Kidney capillary endothelial cell (primary cell): ENCODE data around the gene LITAF.
"Not testable (repeated sequence)": the region's sequence is repeated elsewhere in the genome, so short reads cannot be mapped to it uniquely, and the experiment has no call there.

Experiments
- DNase-seq: peaks from one replicate; pipeline ENCODE4 v3.0.0-alpha.2; 2018; ENCODE audit warnings: low spot score

The LITAF gene

DNA sequence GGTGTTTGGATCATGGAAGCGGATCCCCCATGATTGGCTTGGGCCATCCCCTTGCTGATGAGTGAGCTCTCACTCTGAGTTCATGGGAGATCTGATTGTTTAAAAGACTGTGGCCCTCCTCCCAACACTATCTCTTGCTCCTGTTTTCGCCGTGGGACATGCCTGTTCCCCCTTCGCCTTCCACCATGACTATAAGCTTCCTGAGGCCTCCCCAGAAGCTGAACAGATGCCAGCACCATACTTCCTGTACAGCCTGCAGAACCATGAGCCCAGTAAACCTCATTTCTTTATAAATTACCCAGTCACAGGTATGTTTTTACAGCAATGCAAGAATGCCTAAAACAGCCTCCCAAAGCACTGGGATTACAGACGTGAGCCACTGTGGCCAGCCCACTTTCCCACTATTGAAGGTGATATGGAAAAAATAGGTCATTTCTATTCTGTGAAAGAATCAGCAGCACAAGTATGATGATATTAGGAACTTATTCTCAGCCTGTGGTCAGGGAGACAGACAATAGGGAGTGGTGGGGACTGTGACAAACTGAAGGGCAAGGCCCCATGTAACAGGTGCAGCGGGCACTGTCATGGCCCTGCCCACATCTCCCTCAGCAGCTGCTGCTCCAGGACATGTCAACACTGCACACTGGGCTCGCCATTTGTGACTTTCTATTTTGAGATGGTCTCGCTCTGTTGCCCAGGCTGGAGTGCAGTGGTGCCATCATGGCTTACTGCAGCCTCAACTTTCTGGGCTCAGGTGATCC is 33.7 kb upstream of the LITAF start:
- DNase-seq, result no peak

DNA sequence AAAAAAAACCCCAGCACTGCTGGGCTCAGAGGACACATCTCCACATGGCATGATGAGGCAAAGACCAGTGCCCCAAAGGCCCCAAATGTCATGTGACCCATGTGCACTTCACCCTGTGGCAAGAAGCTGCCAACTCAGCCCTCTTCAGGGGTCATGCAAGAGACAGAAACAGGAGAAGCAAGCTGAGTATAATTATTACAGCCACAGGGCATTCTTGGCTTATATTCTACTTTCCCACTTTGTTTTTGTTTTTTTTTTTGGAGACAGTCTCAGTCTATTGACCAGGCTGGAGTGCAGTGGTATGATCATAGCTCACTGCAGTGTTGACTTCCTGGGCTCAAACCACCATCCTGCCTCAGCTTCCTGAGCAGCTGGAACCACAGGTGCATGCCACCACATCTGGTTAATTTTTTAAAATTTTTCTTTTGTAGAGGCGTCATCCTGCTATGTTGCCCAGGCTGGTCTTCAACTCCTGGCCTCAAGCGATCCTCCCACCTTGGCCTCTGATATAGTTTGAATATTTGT is 32.7 kb upstream of the LITAF start:
- no peak for DNase-seq

DNA sequence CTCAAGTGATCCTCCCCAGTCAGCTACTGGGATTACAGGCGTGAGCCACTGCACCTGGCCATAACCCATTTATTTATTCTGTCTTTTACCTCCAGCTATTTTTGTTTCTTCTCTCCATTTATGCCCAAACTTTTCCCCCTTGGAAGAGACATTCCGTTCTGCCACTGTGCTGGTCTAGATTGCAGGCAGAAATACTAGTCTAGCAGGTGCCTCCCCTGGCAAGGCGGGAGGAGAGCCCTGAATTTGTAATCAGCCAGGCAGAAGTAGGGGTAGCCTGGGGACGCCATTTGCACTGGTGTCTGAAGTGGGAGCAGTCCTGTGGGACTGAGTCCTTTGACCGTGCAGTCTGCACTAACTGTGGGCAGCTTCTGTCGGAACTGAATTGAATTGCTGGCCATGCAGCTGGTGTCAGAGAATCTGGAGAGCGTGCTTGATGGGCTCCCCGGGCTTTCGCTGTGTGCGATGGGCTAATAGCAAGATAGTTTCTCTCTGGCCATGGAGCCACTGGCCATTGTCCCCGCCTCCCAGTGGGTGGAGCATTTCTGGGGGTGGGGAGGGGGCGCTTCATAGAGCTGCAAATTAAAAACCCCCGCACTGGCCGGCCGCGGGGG is 31.5 kb upstream of the LITAF start:
- no peak for DNase-seq

DNA sequence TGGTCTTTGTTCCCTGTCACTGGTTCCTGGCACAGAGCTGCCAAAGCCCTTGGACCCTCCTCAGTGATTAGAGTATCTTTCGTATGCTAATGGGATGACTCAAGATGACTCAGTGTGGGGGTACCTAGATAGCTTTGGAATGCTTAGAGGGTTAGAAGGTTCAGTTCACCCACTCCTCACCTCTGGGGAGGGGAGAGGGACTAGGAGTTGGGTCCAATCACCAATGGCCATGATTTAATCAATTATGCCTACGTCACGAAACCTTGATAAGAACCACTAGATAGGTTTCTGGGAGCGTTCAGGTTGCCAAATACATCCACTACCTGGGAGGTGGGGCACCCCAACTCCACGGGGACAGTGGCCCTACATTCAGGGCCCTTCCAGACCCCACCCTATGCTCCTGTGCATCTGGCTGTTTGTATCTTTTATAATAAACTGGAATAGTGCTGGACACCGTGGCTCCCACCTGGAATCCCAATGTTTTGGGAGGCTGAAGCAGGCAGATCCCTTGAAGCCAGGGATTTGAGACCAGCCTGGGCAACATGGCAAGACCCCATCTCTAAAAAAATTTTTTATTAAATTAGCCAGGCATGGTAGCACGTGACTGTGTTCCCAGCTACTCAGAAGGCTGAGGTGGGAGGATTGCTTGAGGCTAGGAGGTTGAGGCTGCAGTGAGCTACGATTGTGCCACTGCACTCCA is 29.2 kb upstream of the LITAF start:
- no peak for DNase-seq

DNA sequence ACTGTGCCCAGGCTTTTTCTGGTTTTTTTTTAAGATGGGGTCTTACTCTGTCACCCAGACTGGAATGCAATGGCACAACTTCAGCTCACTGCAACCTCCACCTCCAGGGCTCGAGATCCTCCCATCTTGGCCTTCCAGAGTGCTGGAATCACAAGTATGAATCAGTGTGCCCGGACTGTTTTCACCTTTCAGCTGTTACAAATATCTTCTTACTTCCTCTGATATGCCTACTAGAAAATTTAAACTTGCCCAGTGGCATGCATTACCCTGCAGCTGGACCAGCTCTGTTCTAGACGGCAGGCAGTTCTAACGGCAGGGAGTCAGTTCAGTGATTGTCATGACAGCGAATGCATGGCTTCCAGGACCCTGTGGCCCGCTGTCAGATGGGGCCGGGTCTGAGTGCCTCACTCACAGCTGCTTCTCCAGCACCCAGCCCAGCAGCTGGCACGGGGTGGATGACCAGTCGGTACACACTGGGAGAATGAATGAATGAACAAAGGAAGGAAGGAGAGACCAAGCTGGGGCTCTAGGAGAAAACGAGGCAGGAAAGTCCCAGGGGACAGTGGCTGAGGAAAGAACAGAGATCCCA is 28.0 kb upstream of the LITAF start:
- DNase-seq, result no peak

DNA sequence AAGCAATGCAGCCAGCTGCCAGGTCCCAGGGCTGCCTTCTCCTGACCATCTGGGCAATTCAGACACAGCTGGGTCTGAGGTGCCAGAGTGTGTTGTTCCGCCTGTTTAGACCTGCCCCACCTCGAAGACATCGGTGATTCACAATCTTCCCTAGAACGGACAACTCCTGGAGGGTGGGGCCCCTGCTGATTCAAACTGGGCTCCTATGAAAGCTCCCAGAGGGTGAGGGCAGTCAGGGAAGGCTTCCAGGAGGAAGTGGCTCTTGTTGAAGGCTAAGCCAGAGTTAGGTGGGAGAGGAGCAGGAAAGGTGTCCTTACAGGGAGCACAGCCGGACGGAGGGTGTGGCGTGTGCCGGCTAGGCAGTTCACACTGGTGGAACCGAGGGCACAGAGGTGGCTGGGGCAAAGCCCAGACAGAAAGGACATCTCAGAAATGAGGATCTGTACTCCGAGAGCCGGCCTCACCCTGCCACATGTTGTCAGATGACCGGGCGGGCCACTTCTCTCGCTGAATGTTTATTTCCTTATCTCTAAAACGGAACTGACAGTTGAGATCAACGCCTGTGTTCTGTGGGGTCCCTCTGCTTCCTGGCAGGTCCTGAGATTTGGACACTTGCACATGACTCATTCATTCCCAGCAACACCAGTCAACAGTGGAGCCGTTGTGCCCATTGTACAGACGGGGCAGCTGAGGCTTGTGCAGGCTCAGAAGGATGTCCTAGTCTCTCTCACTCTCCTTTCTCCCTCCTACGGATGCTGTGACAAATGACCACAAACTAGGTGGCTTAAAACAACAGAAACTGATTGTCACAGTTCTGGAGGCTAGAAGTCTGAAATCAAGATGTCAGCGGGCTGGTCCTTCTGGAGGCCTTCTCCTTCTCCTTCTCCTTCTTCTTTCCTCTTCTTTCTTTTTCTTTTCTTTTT is 26.9 kb upstream of the LITAF start:
- no peak for DNase-seq

DNA sequence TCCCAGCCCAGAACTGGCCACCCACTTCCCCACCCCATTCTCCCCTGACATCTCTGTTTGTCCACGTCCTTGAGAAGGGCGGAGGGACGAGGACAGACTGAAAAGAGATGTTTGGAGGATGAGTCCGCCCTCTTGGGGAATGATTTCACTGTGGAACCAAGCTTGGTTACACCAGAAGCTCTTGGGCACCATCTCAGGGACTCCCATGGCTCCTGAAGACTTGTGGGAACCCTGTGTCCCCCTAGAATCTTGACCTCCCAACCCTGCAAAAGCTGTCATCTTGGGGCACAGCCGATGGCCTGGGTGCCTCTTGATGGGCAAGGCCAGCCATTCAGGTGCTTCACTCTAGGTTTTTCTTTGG is 25.9 kb upstream of the LITAF start:
- DNase-seq, result no peak

DNA sequence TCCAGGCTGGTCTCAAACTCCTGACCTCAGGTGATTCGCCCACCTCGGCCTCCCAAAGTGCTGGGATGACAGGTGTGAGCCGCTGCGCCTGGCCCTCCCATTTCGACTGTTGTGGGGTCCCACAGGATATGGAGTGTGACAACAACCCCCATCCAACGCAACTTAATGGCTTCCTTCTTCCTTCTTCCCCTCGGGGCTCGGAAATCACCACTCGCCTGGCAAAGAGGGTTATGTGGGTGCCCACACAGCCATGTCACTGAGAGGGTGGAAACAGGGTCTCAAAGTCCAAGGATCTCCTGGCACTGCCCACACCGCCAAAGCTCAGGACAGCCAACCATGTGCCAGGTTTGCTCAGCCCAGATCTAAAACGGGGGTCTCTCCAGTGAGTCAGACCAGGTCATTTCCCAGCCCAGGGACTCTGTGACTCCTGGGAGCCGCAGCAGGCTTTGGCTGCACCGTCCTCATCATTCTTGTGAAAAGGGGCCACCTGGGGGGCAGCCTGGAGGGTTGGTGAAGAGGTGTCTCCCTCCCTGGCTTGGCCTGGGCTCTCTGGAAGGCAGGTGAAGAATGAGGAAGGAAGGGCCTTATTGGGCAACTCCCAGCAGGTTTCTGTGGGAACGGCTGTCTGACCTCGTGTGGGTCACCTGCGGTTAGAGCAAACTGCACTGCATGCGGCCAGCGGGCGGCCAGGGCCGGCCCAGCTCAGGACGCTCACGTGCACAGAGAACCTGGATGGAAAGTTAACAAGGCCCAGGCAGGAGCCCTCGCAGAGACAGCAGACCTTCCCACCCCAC is 25.3 kb upstream of the LITAF start:
- no peak for DNase-seq

DNA sequence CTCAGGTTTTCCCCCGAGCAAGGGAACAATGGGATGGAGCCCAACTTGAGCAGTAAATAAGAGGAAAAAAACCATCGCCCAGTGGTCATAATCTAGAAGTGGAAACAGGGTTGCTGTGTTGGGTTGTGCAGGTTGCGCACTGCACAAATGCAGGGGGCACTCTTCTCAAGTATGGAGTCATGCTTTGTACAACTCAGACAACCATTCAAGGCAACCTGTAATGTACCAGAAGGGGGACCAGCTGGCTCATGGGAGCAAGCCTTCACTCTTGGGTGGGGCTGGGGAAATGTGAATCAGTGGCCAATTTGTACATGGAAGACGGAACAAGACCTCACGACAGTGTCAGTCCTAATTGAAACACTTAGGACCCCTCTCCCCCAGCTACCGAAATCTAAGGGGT is 23.9 kb upstream of the LITAF start:
- DNase-seq, result no peak

DNA sequence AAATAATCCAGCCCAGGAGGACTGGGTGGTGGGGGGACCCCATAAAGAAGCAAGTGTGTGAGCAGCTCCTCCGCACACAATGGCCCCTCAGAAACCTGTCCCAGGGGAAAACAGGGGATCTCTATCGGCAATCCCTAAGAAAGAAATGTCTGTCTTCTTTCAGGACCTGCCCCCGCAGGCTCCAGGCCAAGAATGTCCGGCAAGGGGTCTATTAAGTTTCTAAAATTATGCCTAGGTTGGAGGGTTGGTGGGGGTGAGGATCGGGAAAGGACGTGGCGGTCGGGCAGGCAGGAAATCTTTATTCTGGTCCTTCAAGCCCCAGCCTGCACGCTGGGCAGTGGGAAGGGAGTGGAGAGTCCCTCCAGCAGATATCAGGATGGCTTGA is 23.4 kb upstream of the LITAF start:
- DNase-seq, result no peak

DNA sequence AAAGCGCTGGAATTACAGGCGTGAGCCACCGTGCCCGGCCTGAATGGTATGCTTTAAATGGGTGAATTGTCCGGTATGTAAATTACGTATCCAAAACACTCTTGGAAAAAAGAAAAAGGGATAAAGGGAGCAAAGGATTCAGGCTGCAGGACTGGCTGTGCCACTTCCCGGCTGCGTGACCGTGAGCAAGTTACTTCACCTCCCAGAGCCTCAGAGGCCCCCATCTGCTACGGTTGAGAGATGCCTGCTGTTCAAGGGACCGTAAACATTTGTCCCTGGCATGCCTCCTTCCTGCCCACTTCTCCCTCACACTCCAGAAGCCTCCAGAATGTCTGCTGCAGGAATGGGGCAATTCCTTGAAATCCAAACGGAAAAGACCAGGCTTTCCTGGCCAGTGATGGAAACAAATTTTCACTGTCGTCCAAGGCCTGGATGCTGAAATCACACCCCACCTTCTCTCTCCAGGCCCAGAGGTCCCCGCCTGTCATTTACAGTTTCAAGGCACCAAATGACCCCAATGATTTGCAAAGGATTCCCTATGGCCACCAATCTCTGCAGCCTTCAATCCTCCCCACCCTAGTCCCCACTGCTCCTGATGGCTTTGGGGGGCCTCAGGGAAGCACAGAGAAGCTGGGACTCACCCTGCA is 22.9 kb upstream of the LITAF start:
- DNase-seq, result no peak

DNA sequence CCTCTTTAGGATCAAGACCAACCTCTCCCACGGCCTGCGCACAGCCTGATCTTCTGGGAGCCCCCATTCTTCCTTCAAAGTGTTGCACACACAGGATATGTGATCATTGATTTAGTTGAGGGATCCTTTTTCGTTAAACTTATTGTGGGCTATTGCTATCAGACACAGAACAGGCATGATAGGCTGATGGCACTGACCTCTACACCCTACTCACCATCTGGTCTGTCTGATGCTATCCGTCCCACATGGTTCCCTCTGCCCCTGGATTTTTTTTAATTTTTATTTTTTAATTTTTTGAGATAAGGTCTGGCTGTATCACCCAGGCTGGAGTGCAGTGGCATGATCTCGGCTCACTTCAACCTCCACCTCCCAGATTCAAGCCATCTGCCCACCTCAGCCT is 19.2 kb upstream of the LITAF start:
- DNase-seq, result no peak

DNA sequence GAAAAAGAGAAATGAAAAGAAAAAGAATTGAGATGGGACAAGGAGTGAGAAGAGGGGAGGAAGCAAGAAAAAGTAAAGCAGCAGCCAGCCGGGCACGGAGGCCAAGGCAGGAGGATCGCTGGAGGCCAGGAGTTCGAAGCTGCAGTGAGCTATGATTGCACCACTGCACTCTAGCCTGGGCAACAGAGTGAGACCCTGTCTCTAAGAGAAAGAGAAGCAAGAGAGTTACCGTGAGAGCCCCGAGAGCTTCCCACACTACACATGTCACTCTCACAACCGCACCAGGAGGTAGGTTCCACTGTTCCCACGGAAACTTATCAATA is 18.8 kb upstream of the LITAF start:
- no peak for DNase-seq

DNA sequence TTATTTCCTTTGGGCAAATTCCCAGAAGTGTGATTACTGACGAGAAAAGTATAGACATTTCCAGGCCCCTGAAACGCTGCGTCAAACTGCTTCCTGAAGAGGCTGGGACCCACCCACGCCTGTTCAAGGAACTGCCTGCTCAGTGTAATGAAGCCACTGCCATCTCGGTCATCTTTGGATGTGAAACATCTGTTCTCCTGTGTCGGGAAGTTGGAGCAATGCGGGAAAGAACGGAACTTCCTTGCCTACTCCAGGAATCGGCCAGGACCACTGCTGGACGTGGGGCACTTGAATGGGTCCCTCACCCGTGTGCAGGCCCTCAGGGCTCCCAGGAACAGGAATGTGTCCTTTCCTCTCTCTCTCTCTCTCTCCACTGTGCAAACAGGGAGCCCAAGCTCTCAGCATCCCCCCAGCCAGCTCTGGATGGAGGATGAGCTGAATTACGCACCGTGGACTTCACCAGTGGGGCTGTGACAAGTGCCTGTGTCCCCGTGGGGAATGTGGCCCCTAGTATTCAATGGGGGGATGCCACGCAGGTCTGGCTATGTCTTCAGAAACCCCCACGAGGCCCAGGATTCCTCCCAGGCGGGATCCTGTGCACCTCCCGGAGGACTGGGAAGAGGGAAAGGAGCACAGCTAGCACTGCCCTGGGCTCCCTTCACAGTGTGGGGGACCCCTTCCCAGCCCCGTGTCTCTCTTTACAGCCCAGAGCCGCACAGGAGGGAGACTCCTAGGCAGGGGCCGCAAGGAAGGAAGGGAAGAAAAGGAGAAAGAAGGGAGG is 18.3 kb upstream of the LITAF start:
- peak; percentile 12 for DNase-seq

DNA sequence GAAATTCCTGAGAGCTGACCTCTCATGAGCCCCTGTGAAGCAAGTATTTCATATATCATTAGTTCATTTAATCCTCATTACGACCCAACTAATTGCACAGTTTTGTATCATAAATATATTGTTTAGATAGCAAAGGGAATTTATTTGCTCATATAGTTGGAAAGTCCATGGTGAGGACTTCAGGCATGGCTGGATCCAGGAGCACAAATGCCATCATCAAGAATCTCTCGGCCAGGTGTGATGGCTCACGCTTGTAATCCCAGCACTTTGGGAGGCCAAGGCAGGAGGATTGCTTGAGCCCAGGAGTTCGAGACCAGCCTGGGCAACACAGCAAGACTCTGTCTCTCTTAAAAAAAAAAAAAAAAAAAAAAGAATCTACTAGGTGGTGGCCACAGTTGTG is 17.6 kb upstream of the LITAF start:
- not testable (repeated sequence) for DNase-seq

DNA sequence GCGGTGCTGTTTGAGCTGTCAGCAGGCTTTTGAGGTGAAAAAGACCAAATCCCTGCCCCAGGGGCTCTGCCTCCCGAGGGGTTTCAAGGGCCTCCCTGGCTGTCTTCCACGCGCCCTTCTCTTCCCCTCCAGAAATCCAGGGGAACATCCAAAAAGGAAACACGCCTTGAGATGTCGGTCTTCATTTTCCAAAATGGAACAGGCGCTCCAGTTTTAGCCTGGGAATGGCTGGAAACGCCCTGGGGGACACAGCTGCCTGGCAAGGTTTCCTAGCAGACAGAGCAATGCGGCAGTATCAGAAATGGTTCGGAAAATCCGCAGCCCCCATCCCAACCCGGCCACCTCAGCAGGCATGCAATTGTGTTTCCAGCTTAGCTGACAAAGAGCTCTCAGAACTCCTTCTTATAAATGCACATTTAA is 16.6 kb upstream of the LITAF start:
- DNase-seq, result no peak

DNA sequence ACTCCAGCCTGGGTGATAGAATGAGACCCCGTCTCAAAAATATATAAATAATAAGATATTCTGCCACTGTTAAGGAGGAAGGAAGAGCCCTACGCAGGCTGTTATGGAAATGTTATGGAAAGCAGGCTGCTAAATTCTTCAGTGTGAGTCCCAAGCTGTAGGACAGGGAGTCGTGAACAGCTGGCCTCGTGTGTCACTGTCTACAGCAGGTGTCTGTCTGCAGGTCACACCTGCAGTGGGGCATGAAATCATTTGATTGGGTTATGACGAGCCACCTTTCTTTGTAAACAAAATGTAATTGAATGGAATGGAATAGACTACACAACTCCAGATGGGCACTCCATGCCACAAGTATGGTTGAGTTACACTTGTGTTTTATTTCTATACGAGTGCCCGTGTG is 15.6 kb upstream of the LITAF start:
- DNase-seq, result no peak

DNA sequence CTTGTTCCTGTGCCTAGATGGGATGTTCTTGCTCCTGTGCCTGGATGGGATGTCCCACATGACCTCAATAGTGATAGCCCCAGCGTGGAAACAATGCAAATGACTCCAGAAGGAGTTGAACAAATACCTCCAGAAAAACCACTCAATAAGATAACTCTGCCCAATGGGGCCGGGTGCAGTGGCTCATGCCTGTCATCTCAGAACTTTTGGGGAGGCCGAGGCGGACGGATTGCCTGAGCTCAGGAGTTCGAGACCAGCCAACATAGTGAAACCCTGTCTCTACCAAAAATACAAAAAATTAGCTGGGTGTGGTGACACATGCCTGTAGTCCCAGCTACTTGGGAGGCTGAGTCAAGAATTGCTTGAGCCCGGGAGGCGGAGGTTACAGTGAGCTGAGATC is 15.2 kb upstream of the LITAF start:
- DNase-seq, result no peak

DNA sequence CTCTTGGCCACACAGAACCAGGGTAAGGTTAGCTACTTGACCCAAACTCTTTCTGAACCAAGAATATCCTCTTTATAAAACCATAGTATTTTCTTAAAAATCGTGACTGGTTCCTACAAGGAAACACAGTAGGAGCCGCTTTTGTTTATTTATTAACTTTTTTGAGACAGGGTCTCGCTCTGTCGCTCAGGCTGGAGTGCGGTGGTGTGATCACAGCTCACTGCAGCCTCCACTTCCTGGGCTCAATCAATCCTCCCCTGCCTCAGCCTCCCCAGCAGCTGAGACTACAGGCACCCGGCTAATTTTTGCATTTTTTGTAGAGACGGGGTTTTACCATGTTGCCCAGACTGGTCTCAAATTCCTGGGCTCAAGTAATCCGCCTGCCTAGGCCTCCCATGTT is 14.7 kb upstream of the LITAF start:
- DNase-seq, result no peak

DNA sequence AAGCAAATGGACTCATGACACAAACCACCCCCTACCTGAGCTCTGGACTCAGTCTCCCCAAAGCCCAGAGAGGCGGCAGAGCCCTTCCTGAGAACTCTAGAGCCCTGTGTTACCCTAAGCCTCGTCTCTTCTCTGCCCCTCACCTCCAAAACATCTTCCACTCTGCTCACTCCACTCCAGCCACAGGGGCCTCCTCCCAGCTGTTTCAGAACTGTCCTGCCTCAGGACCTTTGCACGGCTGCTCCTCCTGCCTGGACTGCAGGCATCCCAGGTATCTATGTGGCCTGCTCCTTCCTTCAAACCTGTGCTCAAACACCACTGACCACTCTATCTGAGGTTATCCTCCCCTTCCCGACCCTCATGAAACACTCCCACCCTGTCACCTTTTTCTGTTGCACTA is 12.9 kb upstream of the LITAF start:
- no peak for DNase-seq
